ENCODE results near the gene PHF14. TPM values are rescaled to one million over a fixed set of nuclear protein-coding genes. Genes with fewer than 3 reads are reported as not detected.
"Not testable (repeated sequence)": the region's sequence is repeated elsewhere in the genome, so short reads cannot be mapped to it uniquely, and the experiment has no call there.

PHF14 gene
- total and polyA plus RNA-seq, 3 donors from 2014 or later, result 11.2 to 55.7 (median 48.3) TPM

DNA sequence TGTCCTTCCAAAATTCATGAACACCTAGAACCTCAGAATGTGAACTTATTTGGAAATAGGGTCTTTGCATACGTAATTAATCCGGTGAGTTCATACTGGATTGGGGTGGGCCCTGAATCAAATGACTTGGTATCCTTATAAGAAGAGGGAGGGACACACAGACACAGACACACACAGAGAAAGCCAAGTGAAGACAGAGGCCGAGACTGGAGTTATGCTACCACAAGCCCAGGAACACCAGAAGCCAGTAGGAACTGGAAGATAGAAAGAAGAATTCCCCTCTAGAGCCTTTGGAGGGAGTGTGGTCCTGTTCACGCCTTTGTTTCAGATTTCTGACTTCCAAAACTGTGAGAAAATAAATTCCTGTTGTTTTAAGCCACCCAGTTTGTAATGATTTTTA is 17.1 kb upstream of the PHF14 start:
- no peaks in the 10 kb centered on the region for H3K36me3 ChIP-seq (ENCODE audit: low read depth, missing control alignments)
- no peak for TF ChIP-seq POLR2A (IDR thresholded peaks at IDR 0.05)
- TF ChIP-seq CTCF (IDR thresholded peaks at IDR 0.05), result no peak
- no peaks in the 10 kb centered on the region for H3K27me3 ChIP-seq
- no peaks in the 10 kb centered on the region for H3K9me3 ChIP-seq
- WGBS, 2 donors, result 93 to 99% methylated on average over 4 of the region's 4 CpGs
- intact Hi-C loops (cut with DNase I; ENCODE audit: low total_unique reads), result no loop called here
- H3K27ac ChIP-seq, result no peak overlapping the region
- H3K4me3 ChIP-seq, result no peak overlapping the region
- no peaks in the 10 kb centered on the region for H3K4me1 ChIP-seq
- DNase-seq, result no peak

GRCh38 chr7:10960242-10960641 is 13.4 kb upstream of the PHF14 start:
- H3K4me3 ChIP-seq; H3K4me1 ChIP-seq; H3K9me3 ChIP-seq; H3K27me3 ChIP-seq; DNase-seq; H3K27ac ChIP-seq; H3K36me3 ChIP-seq (ENCODE audit: low read depth, missing control alignments); intact Hi-C loops (cut with DNase I; ENCODE audit: low total_unique reads): not testable (repeated sequence)
- WGBS, 2 donors, result 90 to 94% methylated on average over 1 of the region's 1 CpG

DNA sequence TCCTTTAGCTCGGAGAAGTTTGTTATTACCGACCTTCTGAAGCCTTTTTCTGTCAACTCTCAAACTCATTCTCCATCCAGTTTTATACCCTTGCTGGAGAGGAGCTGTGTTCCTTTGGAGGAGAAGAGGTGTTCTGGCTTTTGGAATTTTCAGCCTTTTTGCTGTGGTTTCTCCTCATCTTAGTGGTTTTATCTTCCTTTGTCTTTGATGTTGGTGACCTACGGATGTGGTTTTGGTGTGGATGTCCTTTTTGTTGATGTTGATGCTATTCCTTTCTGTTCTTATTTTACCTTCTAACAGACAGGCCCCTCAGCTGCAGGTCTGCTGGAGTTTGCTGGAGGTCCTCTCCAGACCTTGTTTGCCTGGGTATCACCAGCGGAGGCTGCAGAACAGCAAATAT is 8.7 kb upstream of the PHF14 start:
- H3K4me3 ChIP-seq; intact Hi-C loops (cut with DNase I; ENCODE audit: low total_unique reads); H3K27me3 ChIP-seq; H3K27ac ChIP-seq; DNase-seq; H3K4me1 ChIP-seq; H3K9me3 ChIP-seq; H3K36me3 ChIP-seq (ENCODE audit: low read depth, missing control alignments): not testable (repeated sequence)
- 94 to 97% methylated on average over 4 of the region's 4 CpGs for WGBS, 2 donors

GRCh38 chr7:10972174-10972573 is 1.5 kb upstream of the PHF14 start:
- no peaks in the 10 kb centered on the region for H3K36me3 ChIP-seq (ENCODE audit: low read depth, missing control alignments)
- 90 to 92% methylated on average over 5 of the region's 5 CpGs for WGBS, 2 donors
- no peak overlapping the region for H3K4me3 ChIP-seq
- H3K27me3 ChIP-seq, result no peaks in the 10 kb centered on the region
- no peak for DNase-seq
- no peak for TF ChIP-seq CTCF (IDR thresholded peaks at IDR 0.05)
- no peak for TF ChIP-seq POLR2A (IDR thresholded peaks at IDR 0.05)
- H3K9me3 ChIP-seq, result no peaks in the 10 kb centered on the region
- intact Hi-C loops (cut with DNase I; ENCODE audit: low total_unique reads), result no loop called here
- peaks cover 13% of the 10 kb centered on the region for H3K4me1 ChIP-seq
- H3K27ac ChIP-seq, result no peak overlapping the region

GRCh38 chr7:10973942-10974911 is 555 bp downstream of the PHF14 start:
- peak overlapping the region; percentile 46 to 86 for H3K27ac ChIP-seq
- TF ChIP-seq CTCF (IDR thresholded peaks at IDR 0.05) (no peak), POLR2A (IDR thresholded peaks at IDR 0.05) (no peak)
- H3K27me3 ChIP-seq, result no peaks in the 10 kb centered on the region
- intact Hi-C loops (cut with DNase I; ENCODE audit: low total_unique reads), result no loop called here
- peaks cover 13% of the 10 kb centered on the region for H3K4me1 ChIP-seq
- no peaks in the 10 kb centered on the region for H3K9me3 ChIP-seq
- peak; percentile 48 for DNase-seq
- WGBS, 2 donors, result 1% methylated on average over 41 to 47 of the region's 47 CpGs
- H3K4me3 ChIP-seq, result peak overlapping the region; percentile 74 to 78
- no peaks in the 10 kb centered on the region for H3K36me3 ChIP-seq (ENCODE audit: low read depth, missing control alignments)
